RWPE1 (cell line): Measurements from ENCODE around the gene ZNF214.

ENCODE experiments used
- CTCF ChIA-PET: fragments of 350-600 bp; sonication (Branson Sonifier 250); formaldehyde crosslinking; extraction: SDS; loops from one replicate; lab custom pipeline; 2021; lab: Yijun Ruan, JAX
- POLR2A ChIA-PET: fragments of 400-600 bp; formaldehyde crosslinking; extraction: SDS; loops from one replicate; lab custom pipeline; 2020; ENCODE audit warnings: antibody characterized with exemption; ENCODE audit not compliant: low non-redundant PET; lab: Yijun Ruan, JAX
- DNase-seq: peaks from one replicate; pipeline ENCODE4 v3.0.0; 2012; ENCODE audit warnings: low spot score
- H3K27ac ChIP-seq: fragments of 450-650 bp; 2 replicates; pipeline ENCODE4 v1.5.1; 2017
- CTCF ChIP-seq: fragments of 450-650 bp; conservative IDR thresholded peaks from 2 replicates; pipeline ENCODE4 v1.5.1; 2017; ENCODE audit warnings: low read depth, mild to moderate bottlenecking

The ZNF214 gene

GRCh38 chr11:7050191-7050590, 30.0 kb upstream of the ZNF214 start:
- POLR2A ChIA-PET = no interaction called here
- TF ChIP-seq CTCF = no peak
- CTCF ChIA-PET = interaction anchor here (0.5 to 0.7 kb wide), 2 partner anchors 405 to 1833 kb away, joined by 3 to 6 read pairs; no protein-coding TSS in a partner anchor
- no peak for DNase-seq
- H3K27ac ChIP-seq = no peak overlapping the region

- ChIA-PET CTCF (no interaction called here), POLR2A (no interaction called here)
- H3K27ac ChIP-seq = no peak overlapping the region
- TF ChIP-seq CTCF = no peak
- DNase-seq = no peak
Measured at GRCh38 chr11:7046474-7047175, 26.5 kb upstream of the ZNF214 start.

GRCh38 chr11:7034019-7034418, 13.9 kb upstream of the ZNF214 start:
- no peak for DNase-seq
- TF ChIP-seq CTCF = no peak
- CTCF ChIA-PET = no interaction called here
- no peak overlapping the region for H3K27ac ChIP-seq
- POLR2A ChIA-PET = no interaction called here

- no peak for DNase-seq
- no peak for TF ChIP-seq CTCF
- CTCF ChIA-PET = interaction anchor here (0.6 kb wide), 1 partner anchor 1093 kb away, joined by 3 read pairs; no protein-coding TSS in a partner anchor
- H3K27ac ChIP-seq = no peak overlapping the region
- POLR2A ChIA-PET = no interaction called here
Measured at GRCh38 chr11:7032692-7033091, 12.5 kb upstream of the ZNF214 start.

GRCh38 chr11:7031471-7031871, 11.3 kb upstream of the ZNF214 start:
- no peak for DNase-seq
- no peak overlapping the region for H3K27ac ChIP-seq
- CTCF ChIA-PET = no interaction called here
- POLR2A ChIA-PET = no interaction called here
- TF ChIP-seq CTCF = no peak

GRCh38 chr11:7030836-7031235, 10.7 kb upstream of the ZNF214 start:
- ChIA-PET POLR2A (no interaction called here), CTCF (interaction anchor here (0.6 kb wide), 1 partner anchor 119 kb away, joined by 3 read pairs; no protein-coding TSS in a partner anchor)
- no peak for TF ChIP-seq CTCF
- no peak overlapping the region for H3K27ac ChIP-seq
- no peak for DNase-seq
